ENCODE results near the gene ANO9.

Gene ANO9

DNA sequence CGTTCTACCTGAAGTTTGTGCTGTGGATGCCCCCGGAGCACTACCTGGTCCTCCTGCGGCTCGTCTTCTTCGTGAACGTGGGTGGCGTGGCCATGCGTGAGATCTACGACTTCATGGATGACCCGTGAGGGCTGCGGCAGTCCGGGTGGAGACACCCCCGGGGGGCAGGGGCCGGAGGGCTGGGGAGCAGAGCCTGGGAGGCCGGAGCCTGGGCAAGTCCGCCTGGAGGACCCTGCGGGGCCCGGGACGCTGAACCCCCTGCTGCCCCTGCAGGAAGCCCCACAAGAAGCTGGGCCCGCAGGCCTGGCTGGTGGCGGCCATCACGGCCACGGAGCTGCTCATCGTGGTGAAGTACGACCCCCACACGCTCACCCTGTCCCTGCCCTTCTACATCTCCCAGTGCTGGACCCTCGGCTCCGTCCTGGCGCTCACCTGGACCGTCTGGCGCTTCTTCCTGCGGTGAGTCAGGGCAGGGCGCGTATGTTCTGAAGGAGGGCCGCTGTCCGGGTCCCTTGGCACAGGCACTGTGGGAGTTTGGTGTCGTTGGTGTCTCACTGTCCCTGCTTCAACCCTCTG, 47.9 kb upstream of the ANO9 start:
- H3K36me3 ChIP-seq, result peaks cover 32% of the 10 kb centered on the region
- no peaks in the 10 kb centered on the region for H3K4me1 ChIP-seq (ENCODE audit: control insufficient read depth in 1 of 2, insufficient read depth in 1 of 2, low read depth in 1 of 2, low read length in 1 of 2)
- no peak overlapping the region for H3K27ac ChIP-seq
- TF ChIP-seq, protein P1, sequence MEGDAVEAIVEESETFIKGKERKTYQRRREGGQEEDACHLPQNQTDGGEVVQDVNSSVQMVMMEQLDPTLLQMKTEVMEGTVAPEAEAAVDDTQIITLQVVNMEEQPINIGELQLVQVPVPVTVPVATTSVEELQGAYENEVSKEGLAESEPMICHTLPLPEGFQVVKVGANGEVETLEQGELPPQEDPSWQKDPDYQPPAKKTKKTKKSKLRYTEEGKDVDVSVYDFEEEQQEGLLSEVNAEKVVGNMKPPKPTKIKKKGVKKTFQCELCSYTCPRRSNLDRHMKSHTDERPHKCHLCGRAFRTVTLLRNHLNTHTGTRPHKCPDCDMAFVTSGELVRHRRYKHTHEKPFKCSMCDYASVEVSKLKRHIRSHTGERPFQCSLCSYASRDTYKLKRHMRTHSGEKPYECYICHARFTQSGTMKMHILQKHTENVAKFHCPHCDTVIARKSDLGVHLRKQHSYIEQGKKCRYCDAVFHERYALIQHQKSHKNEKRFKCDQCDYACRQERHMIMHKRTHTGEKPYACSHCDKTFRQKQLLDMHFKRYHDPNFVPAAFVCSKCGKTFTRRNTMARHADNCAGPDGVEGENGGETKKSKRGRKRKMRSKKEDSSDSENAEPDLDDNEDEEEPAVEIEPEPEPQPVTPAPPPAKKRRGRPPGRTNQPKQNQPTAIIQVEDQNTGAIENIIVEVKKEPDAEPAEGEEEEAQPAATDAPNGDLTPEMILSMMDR (IDR thresholded peaks at IDR 0.05), result no peak
- H3K4me3 ChIP-seq (ENCODE audit: low read depth in 1 of 2, low read length in 1 of 2), result no peak overlapping the region
- no peaks in the 10 kb centered on the region for H3K27me3 ChIP-seq
- no peaks in the 10 kb centered on the region for H3K9me3 ChIP-seq

DNA sequence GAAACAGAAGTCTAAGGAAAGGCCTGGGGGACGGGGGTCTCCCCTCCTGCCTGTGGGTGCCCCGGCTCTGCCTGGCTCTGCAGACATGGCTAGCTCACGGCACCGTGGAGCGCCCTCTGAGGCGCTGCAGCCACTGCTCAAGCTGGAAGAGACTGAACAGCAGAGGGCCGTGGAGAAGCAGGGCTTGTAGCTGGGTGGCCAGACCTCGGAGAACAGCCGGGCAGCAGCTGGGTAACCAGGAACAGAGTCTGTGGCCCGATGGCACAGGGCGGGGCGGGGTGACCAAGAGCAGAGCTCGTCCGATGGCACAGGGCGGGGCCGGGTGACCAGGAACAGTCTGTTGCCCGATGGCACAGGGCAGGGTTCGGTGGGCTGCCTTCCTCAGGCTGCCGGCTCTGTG, 47.2 kb upstream of the ANO9 start:
- Histone ChIP-seq H3K27me3 (no peaks in the 10 kb centered on the region), H3K27ac (no peak overlapping the region), H3K9me3 (no peaks in the 10 kb centered on the region), H3K36me3 (peaks cover 24% of the 10 kb centered on the region), H3K4me1 (ENCODE audit: control insufficient read depth in 1 of 2, insufficient read depth in 1 of 2, low read depth in 1 of 2, low read length in 1 of 2) (no peaks in the 10 kb centered on the region), H3K4me3 (ENCODE audit: low read depth in 1 of 2, low read length in 1 of 2) (no peak overlapping the region)
- TF ChIP-seq, protein P1 (IDR thresholded peaks at IDR 0.05), result no peak

DNA sequence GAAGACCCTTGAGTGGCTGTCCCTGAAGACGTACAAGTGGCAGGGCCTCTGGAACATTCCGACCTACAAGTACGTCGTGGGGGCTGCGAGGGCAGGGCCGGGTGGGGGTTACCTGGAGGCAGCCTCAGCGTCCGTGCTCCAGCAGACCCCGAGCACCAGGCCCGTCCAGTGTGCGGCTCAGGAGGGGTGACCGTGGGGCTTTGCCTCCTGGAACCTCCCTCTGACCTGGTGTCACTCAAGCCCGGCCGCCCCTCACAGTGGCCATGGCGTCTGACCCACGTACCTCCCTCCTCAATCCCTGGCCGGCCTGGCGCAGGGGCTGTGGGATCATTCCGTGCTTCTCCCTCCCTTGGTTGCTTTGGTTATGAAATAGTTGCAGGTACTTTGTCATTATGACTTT, 46.8 kb upstream of the ANO9 start:
- no peak overlapping the region for H3K27ac ChIP-seq
- H3K27me3 ChIP-seq, result no peaks in the 10 kb centered on the region
- peaks cover 20% of the 10 kb centered on the region for H3K36me3 ChIP-seq
- H3K9me3 ChIP-seq, result no peaks in the 10 kb centered on the region
- H3K4me1 ChIP-seq (ENCODE audit: control insufficient read depth in 1 of 2, insufficient read depth in 1 of 2, low read depth in 1 of 2, low read length in 1 of 2), result no peaks in the 10 kb centered on the region
- H3K4me3 ChIP-seq (ENCODE audit: low read depth in 1 of 2, low read length in 1 of 2), result no peak overlapping the region
- TF ChIP-seq, protein P1 (IDR thresholded peaks at IDR 0.05), result no peak

DNA sequence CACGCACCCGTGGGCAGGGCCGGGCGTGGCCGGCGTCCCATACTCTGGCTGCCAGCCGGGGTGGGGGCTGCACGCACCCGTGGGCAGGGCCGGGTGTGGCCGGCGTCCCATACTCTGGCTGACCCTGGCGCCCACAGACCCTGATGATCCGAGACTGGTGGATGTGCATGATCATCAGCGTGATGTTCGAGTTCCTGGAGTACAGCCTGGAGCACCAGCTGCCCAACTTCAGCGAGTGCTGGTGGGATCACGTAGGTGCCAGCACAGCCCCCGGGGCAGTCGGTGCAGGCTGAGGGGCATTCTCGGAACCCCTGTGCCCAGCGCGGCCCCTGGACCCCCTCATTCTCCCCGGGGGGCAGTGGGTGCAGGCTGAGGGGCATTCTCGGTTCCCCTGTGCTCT, 46.3 kb upstream of the ANO9 start:
- TF ChIP-seq, protein P1 (IDR thresholded peaks at IDR 0.05), result no peak
- Histone ChIP-seq H3K36me3 (peaks cover 15% of the 10 kb centered on the region), H3K9me3 (no peaks in the 10 kb centered on the region), H3K4me3 (ENCODE audit: low read depth in 1 of 2, low read length in 1 of 2) (no peak overlapping the region), H3K27me3 (no peaks in the 10 kb centered on the region), H3K4me1 (ENCODE audit: control insufficient read depth in 1 of 2, insufficient read depth in 1 of 2, low read depth in 1 of 2, low read length in 1 of 2) (no peaks in the 10 kb centered on the region), H3K27ac (no peak overlapping the region)

DNA sequence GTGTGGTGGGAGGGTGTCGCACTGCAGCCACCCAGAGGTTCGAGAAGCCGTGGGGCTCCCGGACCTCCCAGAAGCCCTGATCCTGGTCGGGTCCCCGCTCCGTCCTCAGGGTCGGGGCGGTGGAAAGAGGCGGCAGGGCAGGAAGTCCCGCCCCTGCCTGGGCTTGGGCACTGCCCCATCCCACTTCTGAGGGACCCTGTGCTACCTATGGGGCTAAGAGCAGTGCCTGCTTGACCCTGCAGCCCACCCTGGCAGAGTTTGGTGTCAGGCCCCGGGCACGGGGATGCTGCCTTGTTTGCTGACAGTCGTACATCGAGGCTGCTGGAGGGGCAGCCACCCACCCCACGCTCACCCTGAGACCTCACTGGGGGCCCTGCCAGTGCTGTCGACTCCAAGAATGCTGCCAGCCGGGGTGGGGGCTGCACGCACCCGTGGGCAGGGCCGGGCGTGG, 45.8 kb upstream of the ANO9 start:
- TF ChIP-seq, protein P1 (IDR thresholded peaks at IDR 0.05), result no peak
- Histone ChIP-seq H3K4me1 (ENCODE audit: control insufficient read depth in 1 of 2, insufficient read depth in 1 of 2, low read depth in 1 of 2, low read length in 1 of 2) (no peaks in the 10 kb centered on the region), H3K4me3 (ENCODE audit: low read depth in 1 of 2, low read length in 1 of 2) (no peak overlapping the region), H3K9me3 (no peaks in the 10 kb centered on the region), H3K27ac (no peak overlapping the region), H3K36me3 (peaks cover 11% of the 10 kb centered on the region), H3K27me3 (no peaks in the 10 kb centered on the region)
